RPMI8226 (cell line): ENCODE measurements around the gene FAM83G.

Experiments used
- DNase-seq: peaks from one replicate; pipeline ENCODE4 v3.0.0-alpha.2; 2015

Gene FAM83G

GRCh38 chr17:19009970-19010369, 5.4 kb upstream of the FAM83G start:
- DNase-seq: no peak

- no peak for DNase-seq
Measured at GRCh38 chr17:19006698-19007097, 2.1 kb upstream of the FAM83G start.

DNA sequence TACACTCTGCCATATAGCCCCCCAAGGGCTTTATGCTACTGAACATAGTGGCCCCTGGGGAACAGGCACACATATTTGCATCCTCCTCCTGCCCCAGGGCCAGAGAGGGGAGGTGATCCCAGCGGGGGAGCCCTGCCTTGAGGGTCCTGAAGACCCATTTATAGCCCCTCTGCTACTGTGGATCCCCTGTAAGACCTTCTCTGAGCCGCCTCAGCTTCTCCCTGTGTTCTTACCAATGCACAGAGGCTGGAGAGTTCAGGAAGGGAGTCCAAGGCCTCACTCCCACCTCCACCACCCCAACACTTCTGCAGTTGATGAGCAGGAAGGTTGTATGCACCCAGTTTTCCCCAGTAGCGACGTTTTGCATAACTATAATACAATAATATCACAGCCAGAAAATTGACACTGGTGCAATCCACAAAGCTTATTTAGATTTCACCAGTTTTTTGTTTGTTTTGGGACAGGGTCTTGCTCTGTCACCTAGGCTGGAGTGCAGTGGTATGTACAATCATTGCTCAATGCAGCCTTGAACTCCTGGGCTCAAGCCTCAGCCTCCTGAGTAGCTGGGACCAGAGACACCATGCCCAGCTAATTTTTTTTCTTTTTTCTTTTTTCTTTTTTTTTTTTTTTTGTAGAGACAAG, 1.3 kb upstream of the FAM83G start:
- DNase-seq: no peak

- DNase-seq: no peak
Measured at GRCh38 chr17:19005137-19005773, 691 bp upstream of the FAM83G start.

DNA sequence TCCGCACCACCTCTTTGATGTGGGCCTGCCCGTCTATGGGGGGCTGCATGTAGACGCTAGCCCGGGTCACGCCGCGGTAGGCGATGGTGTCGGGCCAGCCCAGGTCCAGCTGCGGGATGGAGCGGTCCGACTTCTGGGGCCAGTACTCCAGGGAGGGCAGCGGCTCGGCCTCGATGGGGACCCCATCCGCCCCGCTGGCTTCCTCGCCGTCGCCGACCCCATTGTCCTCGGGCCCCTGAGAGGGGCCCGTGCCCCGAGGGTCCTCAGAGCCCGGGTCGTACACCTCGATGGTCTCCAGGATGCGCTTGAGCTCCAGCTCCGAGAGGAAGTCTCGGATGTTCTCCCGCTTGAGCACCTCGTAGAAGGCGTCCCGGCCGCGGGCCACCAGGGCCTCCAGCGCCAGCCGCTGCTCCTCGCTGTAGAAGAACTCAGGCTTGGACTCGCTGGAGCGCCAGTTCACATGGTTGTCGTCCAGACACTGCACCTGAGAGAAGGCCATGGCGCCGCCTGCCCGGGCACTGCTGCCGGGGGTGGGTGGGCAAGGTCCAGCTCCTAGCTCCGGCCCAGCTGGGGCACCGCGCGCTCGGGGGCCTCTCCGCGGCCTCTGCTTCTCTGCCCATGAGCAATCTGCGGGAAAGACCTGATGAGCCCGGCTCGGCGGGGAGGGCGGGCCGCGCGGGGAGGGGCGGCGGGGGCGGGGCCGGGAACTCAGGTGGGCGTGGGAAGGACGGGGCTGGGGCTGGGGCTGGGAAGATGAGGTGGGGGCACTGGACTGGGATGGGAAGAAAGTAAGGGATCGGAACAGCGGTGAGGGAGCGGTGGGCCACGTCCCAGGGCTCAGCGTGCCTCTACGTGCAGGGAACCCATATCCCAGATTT, 782 bp downstream of the FAM83G start:
- DNase-seq: peak; percentile 9

- DNase-seq: no peak
Measured at GRCh38 chr17:19002805-19003542, 1.6 kb downstream of the FAM83G start.

DNA sequence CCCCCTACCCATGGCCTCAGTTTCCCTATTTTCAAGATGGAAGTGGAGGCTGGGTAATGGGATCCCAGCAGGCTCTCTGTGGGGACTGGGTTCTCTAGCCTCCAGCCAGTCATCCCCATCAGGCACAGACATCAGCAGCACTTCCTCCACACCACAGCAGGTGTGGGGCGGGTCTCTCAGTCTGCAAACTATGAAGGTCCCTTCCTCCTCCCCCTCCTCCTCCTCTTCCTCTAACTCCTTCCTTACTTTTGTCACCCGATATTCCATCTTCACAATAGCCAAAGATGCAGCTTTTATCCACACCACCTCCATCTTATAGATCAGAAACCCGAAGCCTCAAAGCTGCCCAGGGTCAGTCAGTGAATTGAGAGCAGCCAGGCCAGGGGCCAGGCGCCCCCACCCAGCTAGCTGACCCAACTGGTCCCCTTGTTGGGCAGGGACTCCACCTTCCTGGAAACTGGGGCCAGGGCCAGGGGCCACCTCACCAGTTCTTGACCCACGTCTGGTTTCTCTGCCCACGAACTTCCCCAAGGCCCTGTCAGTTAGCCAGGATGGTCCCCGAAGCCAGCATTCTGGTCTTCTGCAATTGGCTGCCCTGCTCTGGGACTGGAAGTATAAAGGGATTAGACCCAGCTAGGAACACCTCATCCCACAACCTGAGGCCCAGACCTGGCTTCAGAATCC, 2.5 kb downstream of the FAM83G start:
- no peak for DNase-seq

GRCh38 chr17:19000531-19001325, 3.8 kb downstream of the FAM83G start:
- DNase-seq: no peak

GRCh38 chr17:18999911-19000310, 4.7 kb downstream of the FAM83G start:
- DNase-seq: no peak

GRCh38 chr17:18999394-18999793, 5.2 kb downstream of the FAM83G start:
- no peak for DNase-seq

- DNase-seq: no peak
Measured at GRCh38 chr17:18997650-18998196, 6.8 kb downstream of the FAM83G start.

- DNase-seq: no peak
Measured at GRCh38 chr17:18996458-18996857, 8.1 kb downstream of the FAM83G start.

DNA sequence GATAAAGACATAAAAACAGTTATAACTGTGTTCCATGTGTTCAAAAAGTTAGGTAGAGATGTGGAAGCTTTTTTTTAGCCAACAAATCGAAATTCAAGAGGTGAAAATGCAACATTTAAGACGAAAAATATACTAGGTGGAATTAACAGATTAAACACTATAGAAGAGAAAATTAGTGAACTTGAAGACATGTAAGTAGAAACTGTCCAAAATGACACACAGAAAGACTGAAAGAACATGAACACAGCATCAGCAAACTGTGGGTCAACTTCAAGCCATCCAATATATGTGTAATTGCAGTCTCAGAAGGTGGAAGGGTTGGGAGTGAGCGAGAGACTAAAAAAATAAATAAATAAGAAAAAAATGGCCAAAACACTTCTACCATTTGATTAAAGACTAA, 9.3 kb downstream of the FAM83G start:
- no peak for DNase-seq

DNA sequence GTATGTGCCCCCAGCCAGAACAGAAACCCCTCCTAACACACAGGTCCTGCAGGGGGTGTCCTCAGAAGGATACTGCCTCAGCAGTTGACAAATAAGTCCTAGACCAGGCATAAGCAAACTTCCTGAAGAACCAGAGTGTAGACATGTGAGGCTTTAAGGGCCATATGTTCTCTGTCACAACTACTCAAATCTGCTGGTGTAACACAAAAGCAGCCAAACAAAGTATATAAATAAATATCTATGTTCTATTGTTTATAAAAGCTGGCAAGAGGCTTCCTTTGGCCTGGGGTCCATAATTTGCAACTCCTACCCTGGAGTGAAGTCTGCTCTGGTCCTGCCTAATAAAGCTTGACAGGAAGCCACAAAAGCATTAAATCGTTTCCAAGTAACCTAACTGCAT, 9.9 kb downstream of the FAM83G start:
- no peak for DNase-seq

DNA sequence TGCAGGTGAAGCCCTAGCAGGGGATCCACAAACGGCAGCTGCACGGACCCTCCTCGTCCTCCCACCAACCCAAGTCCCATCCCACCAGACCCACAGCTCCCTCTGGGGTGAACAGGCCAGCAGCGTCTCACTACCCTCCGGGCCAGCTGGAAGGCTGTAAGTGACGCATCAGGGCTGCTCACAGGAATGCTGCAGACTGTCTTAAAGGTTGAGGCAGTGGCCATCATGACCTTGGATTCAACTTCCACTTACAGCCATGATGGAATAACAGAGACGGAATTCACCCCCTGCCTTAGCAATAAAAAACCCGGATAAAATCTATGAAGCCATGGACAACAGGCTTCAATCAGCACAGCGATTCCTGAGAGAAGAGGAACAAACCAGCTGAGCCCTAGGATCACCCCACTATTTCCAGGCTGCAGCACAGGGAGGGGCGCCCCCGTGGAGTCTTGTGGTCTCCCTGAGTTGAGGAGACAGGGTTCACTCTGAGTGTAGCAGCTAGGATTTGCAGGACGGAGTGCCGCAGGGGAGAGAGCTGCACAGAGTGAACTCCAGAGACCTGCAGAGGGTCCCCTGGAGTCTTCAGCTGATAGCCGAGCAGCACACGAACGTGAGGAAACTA, 10.5 kb downstream of the FAM83G start:
- DNase-seq: no peak

- DNase-seq: peak; percentile 80
Measured at GRCh38 chr17:18992454-18993130, 12.0 kb downstream of the FAM83G start.

GRCh38 chr17:18991531-18992315, 12.8 kb downstream of the FAM83G start:
- no peak for DNase-seq

- no peak for DNase-seq
Measured at GRCh38 chr17:18990331-18990730, 14.2 kb downstream of the FAM83G start.

GRCh38 chr17:18988546-18989173, 15.9 kb downstream of the FAM83G start:
- no peak for DNase-seq
